Measurements from ENCODE around the gene PODXL2. TPM values are rescaled to one million over a fixed set of nuclear protein-coding genes. Genes with fewer than 3 reads are reported as not detected.
"Not testable (repeated sequence)": the region's sequence is repeated elsewhere in the genome, so short reads cannot be mapped to it uniquely, and the experiment has no call there.

Gene PODXL2
- total RNA-seq, 2 donors from 2014 or later: 12.6 to 20.8 TPM

GRCh38 chr3:127691489-127691888, 62.5 kb downstream of the PODXL2 start:
- DNase-seq (no peak), ATAC-seq (no peak)
- intact Hi-C loops (cut with DNase I, micrococcal nuclease): no loop called here

- no peak for DNase-seq
- intact Hi-C loops (cut with DNase I, micrococcal nuclease): no loop called here
- no peak for ATAC-seq
These were observed 63.0 kb downstream of the PODXL2 start for GRCh38 chr3:127691974-127692373.

GRCh38 chr3:127692501-127693335, 63.7 kb downstream of the PODXL2 start:
- no peak for DNase-seq
- no peak for ATAC-seq
- intact Hi-C loops (cut with DNase I, micrococcal nuclease): no loop called here

GRCh38 chr3:127693336-127693843, 64.4 kb downstream of the PODXL2 start:
- no peak for ATAC-seq
- no peak for DNase-seq
- intact Hi-C loops (cut with DNase I, micrococcal nuclease): no loop called here

GRCh38 chr3:127694467-127695215, 65.7 kb downstream of the PODXL2 start:
- intact Hi-C loops (cut with DNase I, micrococcal nuclease): no loop called here
- ATAC-seq (peak; percentile 49), DNase-seq (peak in 1 of 2 donors; percentile 67)

GRCh38 chr3:127697551-127698240, 68.7 kb downstream of the PODXL2 start:
- ATAC-seq: peak; percentile 61
- intact Hi-C loops (cut with DNase I, micrococcal nuclease): no loop called here
- DNase-seq: peak; percentile 52 to 78

GRCh38 chr3:127698286-127698685, 69.3 kb downstream of the PODXL2 start:
- ATAC-seq (no peak), DNase-seq (no peak)
- intact Hi-C loops (cut with DNase I, micrococcal nuclease): no loop called here

- intact Hi-C loops (cut with DNase I, micrococcal nuclease): no loop called here
These were observed 69.9 kb downstream of the PODXL2 start for GRCh38 chr3:127698691-127699415.

GRCh38 chr3:127699416-127700300, 70.7 kb downstream of the PODXL2 start:
- intact Hi-C loops (cut with DNase I, micrococcal nuclease): no loop called here
- ATAC-seq: no peak

More at GRCh38 chr3:127698691-127699415, 69.9 kb downstream of the PODXL2 start:
- no peak for DNase-seq
- no peak for ATAC-seq

GRCh38 chr3:127700406-127700805, 71.4 kb downstream of the PODXL2 start:
- DNase-seq (no peak), ATAC-seq (no peak)
- intact Hi-C loops (cut with DNase I, micrococcal nuclease): no loop called here

More at GRCh38 chr3:127699416-127700300, 70.7 kb downstream of the PODXL2 start:
- DNase-seq: no peak

- ATAC-seq (no peak), DNase-seq (no peak)
- intact Hi-C loops (cut with DNase I, micrococcal nuclease): no loop called here
These were observed 72.4 kb downstream of the PODXL2 start for GRCh38 chr3:127701280-127701911.

GRCh38 chr3:127702151-127702578, 73.2 kb downstream of the PODXL2 start:
- DNase-seq: peak in 1 of 2 donors; percentile 4
- ATAC-seq: no peak
- intact Hi-C loops (cut with DNase I, micrococcal nuclease): no loop called here

GRCh38 chr3:127704840-127705239, 75.9 kb downstream of the PODXL2 start:
- DNase-seq; intact Hi-C loops (cut with DNase I, micrococcal nuclease): not testable (repeated sequence)

GRCh38 chr3:127706312-127706711, 77.3 kb downstream of the PODXL2 start:
- peak; percentile 2 to 23 for DNase-seq
- ATAC-seq: no peak
- intact Hi-C loops (cut with DNase I, micrococcal nuclease): no loop called here

More at GRCh38 chr3:127704840-127705239, 75.9 kb downstream of the PODXL2 start:
- not testable (repeated sequence) for ATAC-seq

- DNase-seq: peak; percentile 1 to 19
- intact Hi-C loops (cut with DNase I, micrococcal nuclease): no loop called here
- no peak for ATAC-seq
These were observed 77.9 kb downstream of the PODXL2 start for GRCh38 chr3:127706785-127707351.

GRCh38 chr3:127707851-127708411, 78.9 kb downstream of the PODXL2 start:
- no peak for ATAC-seq
- peak; percentile 3 to 28 for DNase-seq
- intact Hi-C loops (cut with DNase I, micrococcal nuclease): no loop called here
